HL-60 (cell line): Measurements from ENCODE around the gene KRT73.

ENCODE experiments used
- DNase-seq, 2 experiments: peaks; one replicate each; pipeline ENCODE4 v3.0.0-alpha.2; 2010 to 2020; ENCODE audit warnings: low read depth in 1 of 2, low spot score in 1 of 2
- H3K27ac ChIP-seq: fragments of 250-450 bp; sonication (Bioruptor Pico); replicated peaks from 2 replicates; pipeline ENCODE4 v1.5.1; 2020; ENCODE audit warnings: mild to moderate bottlenecking, moderate library complexity
- H3K27me3 ChIP-seq: fragments of 250-450 bp; sonication (Bioruptor Pico); 2 replicates; pipeline ENCODE4 v1.5.1; 2021; ENCODE audit warnings: mild to moderate bottlenecking, moderate library complexity; ENCODE audit not compliant: insufficient read depth, poor library complexity, severe bottlenecking
- H3K4me3 ChIP-seq: replicated peaks from 2 replicates; pipeline ENCODE4 v1.5.1; 2011; ENCODE audit warnings: mild to moderate bottlenecking, control low read depth, low read length; ENCODE audit not compliant: insufficient read depth
- GABPA ChIP-seq: IDR thresholded peaks from 2 replicates; pipeline ENCODE4 v1.6.1; 2012; ENCODE audit warnings: low read depth
- POLR2AphosphoS5 ChIP-seq: IDR thresholded peaks from 2 replicates; pipeline ENCODE4 v1.6.1; 2012; ENCODE audit warnings: low read depth
- SPI1 ChIP-seq: IDR thresholded peaks from 2 replicates; pipeline ENCODE4 v1.6.1; 2012; ENCODE audit warnings: low read depth, mild to moderate bottlenecking, borderline replicate concordance
- TF ChIP-seq, protein P1 (sequence below): IDR thresholded peaks from one replicate; pipeline ENCODE4 v1.5.1; 2011; ENCODE audit warnings: low read length, control low read depth, inconsistent platforms; ENCODE audit not compliant: insufficient read depth
- TF ChIP-seq, protein P2 (sequence below): IDR thresholded peaks from 2 replicates; pipeline ENCODE4 v1.6.1; 2012; ENCODE audit warnings: low read depth; ENCODE audit not compliant: insufficient replicate concordance

KRT73 gene

GRCh38 chr12:52657250-52657902, 39.0 kb upstream of the KRT73 start:
- TF ChIP-seq, protein P1, sequence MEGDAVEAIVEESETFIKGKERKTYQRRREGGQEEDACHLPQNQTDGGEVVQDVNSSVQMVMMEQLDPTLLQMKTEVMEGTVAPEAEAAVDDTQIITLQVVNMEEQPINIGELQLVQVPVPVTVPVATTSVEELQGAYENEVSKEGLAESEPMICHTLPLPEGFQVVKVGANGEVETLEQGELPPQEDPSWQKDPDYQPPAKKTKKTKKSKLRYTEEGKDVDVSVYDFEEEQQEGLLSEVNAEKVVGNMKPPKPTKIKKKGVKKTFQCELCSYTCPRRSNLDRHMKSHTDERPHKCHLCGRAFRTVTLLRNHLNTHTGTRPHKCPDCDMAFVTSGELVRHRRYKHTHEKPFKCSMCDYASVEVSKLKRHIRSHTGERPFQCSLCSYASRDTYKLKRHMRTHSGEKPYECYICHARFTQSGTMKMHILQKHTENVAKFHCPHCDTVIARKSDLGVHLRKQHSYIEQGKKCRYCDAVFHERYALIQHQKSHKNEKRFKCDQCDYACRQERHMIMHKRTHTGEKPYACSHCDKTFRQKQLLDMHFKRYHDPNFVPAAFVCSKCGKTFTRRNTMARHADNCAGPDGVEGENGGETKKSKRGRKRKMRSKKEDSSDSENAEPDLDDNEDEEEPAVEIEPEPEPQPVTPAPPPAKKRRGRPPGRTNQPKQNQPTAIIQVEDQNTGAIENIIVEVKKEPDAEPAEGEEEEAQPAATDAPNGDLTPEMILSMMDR: no peak
- TF ChIP-seq SPI1 (no peak), GABPA (no peak)
- TF ChIP-seq, protein P2, sequence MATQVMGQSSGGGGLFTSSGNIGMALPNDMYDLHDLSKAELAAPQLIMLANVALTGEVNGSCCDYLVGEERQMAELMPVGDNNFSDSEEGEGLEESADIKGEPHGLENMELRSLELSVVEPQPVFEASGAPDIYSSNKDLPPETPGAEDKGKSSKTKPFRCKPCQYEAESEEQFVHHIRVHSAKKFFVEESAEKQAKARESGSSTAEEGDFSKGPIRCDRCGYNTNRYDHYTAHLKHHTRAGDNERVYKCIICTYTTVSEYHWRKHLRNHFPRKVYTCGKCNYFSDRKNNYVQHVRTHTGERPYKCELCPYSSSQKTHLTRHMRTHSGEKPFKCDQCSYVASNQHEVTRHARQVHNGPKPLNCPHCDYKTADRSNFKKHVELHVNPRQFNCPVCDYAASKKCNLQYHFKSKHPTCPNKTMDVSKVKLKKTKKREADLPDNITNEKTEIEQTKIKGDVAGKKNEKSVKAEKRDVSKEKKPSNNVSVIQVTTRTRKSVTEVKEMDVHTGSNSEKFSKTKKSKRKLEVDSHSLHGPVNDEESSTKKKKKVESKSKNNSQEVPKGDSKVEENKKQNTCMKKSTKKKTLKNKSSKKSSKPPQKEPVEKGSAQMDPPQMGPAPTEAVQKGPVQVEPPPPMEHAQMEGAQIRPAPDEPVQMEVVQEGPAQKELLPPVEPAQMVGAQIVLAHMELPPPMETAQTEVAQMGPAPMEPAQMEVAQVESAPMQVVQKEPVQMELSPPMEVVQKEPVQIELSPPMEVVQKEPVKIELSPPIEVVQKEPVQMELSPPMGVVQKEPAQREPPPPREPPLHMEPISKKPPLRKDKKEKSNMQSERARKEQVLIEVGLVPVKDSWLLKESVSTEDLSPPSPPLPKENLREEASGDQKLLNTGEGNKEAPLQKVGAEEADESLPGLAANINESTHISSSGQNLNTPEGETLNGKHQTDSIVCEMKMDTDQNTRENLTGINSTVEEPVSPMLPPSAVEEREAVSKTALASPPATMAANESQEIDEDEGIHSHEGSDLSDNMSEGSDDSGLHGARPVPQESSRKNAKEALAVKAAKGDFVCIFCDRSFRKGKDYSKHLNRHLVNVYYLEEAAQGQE: no peak
- no peaks in the 10 kb centered on the region for H3K27me3 ChIP-seq
- no peak for DNase-seq
- H3K4me3 ChIP-seq: no peak overlapping the region
- no peak overlapping the region for H3K27ac ChIP-seq

- H3K4me3 ChIP-seq: no peak overlapping the region
- no peaks in the 10 kb centered on the region for H3K27me3 ChIP-seq
- H3K27ac ChIP-seq: no peak overlapping the region
- TF ChIP-seq POLR2AphosphoS5: no peak
- TF ChIP-seq, protein P1: no peak
- TF ChIP-seq, protein P2: no peak
- no peak for TF ChIP-seq SPI1
- TF ChIP-seq GABPA: no peak
- no peak for DNase-seq
Observed at GRCh38 chr12:52656616-52657015, 38.3 kb upstream of the KRT73 start.

DNA sequence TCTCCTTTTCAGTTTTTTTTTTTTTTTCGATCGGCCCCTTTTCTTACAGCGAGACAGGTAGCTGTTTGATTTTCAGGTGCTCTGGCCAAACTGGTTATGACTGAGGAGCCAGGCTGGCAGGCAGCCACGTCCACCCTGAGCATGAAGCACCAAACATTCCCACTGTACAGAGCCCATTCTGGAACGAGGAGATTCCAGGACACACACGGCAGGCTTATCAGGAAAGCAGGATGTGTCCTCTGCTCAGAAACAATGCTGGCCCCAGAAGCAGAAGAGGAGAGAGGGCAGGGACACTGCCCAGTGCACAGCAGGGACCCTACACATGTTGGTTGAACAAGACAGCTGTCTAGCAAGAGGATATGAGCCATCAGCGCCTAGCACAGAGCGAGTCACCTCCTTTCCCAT, 37.4 kb upstream of the KRT73 start:
- H3K4me3 ChIP-seq: no peak overlapping the region
- DNase-seq: no peak
- TF ChIP-seq GABPA: no peak
- no peak for TF ChIP-seq SPI1
- TF ChIP-seq, protein P1: no peak
- TF ChIP-seq, protein P2: no peak
- TF ChIP-seq POLR2AphosphoS5: no peak
- no peak overlapping the region for H3K27ac ChIP-seq
- H3K27me3 ChIP-seq: no peaks in the 10 kb centered on the region
